H1 (cell line): ENCODE results near the gene MYBPC2. TPM values are rescaled to one million over a fixed set of nuclear protein-coding genes. Genes with fewer than 3 reads are reported as not detected.

Source experiments
- CTCF ChIA-PET: fragments of 300-600 bp; sonication (Branson Sonifier 250); formaldehyde crosslinking; loops from one replicate; lab custom pipeline; 2021; ENCODE audit not compliant: partially characterized antibody; lab: Charles Lee
- POLR2A ChIA-PET: fragments of 300-600 bp; sonication (Branson Sonifier 250); formaldehyde crosslinking; loops from one replicate; lab custom pipeline; 2021; ENCODE audit warnings: inconsistent platforms; ENCODE audit not compliant: partially characterized antibody; lab: Charles Lee
- DNase-seq, 2 experiments: peaks; one replicate each; pipeline versions ENCODE4 v3.0.0 to v3.0.0-alpha.2; 2010 to 2022; ENCODE audit warnings: low spot score in 2 of 2, low read depth in 1 of 2, mixed read lengths in 1 of 2
- FAIRE-seq: peaks from 2 replicates; lab custom pipeline; 2011; peaks lifted over from hg19 to GRCh38; lab: Jason Lieb, UNC
- H2AFZ ChIP-seq: 2 replicates; pipeline ENCODE4 v1.8.1; 2012; ENCODE audit warnings: low read length, inconsistent platforms
- H2AK5ac ChIP-seq: 2 replicates; pipeline ENCODE4 v1.6.1; 2013; ENCODE audit warnings: low read depth, low read length
- H2BK120ac ChIP-seq: replicated peaks from 2 replicates; pipeline ENCODE3; 2013; ENCODE audit warnings: low read depth, low read length, inconsistent platforms
- H2BK12ac ChIP-seq: 2 replicates; pipeline ENCODE4 v1.6.1; 2013; ENCODE audit warnings: low read depth, low read length
- H2BK15ac ChIP-seq: 2 replicates; pipeline ENCODE4 v1.6.1; 2013; ENCODE audit warnings: low read length
- H2BK20ac ChIP-seq: 2 replicates; pipeline ENCODE4 v1.6.1; 2013; ENCODE audit warnings: low read length
- H2BK5ac ChIP-seq: 2 replicates; pipeline ENCODE4 v1.6.1; 2013; ENCODE audit warnings: low read depth, low read length
- H3K14ac ChIP-seq: 2 replicates; pipeline ENCODE4 v1.6.1; 2013; ENCODE audit warnings: inconsistent platforms; ENCODE audit not compliant: insufficient read length
- H3K18ac ChIP-seq: 2 replicates; pipeline ENCODE4 v1.6.1; 2013; ENCODE audit warnings: low read length; ENCODE audit errors: extremely low read depth
- H3K23ac ChIP-seq: 2 replicates; pipeline ENCODE4 v1.6.1; 2013; ENCODE audit warnings: inconsistent platforms; ENCODE audit not compliant: insufficient read length
- H3K23me2 ChIP-seq: 2 replicates; pipeline ENCODE4 v1.6.1; 2013; ENCODE audit warnings: low read depth, low read length
- H3K27ac ChIP-seq: 2 replicates; pipeline ENCODE4 v1.6.1; 2011; ENCODE audit warnings: low read depth, low read length, inconsistent platforms
- H3K27me3 ChIP-seq, 4 experiments: replicated peaks in 1 of 4; 1 replicate in 1 of 4; 2 replicates in 3 of 4; pipeline versions ENCODE4 v1.6.1 to v1.8.1; 2011 to 2013; ENCODE audit warnings: low read length in 3 of 4, mild to moderate bottlenecking in 3 of 4, inconsistent platforms in 2 of 4, mixed read lengths in 2 of 4, moderate library complexity in 1 of 4; ENCODE audit not compliant: control insufficient read depth in 3 of 4, insufficient read depth in 3 of 4; ENCODE audit errors: extremely low read depth in 1 of 4
- H3K36me3 ChIP-seq, 4 experiments: 2 replicates each; pipeline versions ENCODE4 v1.6.1 to v1.8.1; 2011 to 2013; ENCODE audit warnings: mild to moderate bottlenecking in 4 of 4, low read length in 3 of 4, moderate library complexity in 2 of 4, control low read depth in 1 of 4, inconsistent platforms in 1 of 4; ENCODE audit not compliant: insufficient read depth in 4 of 4, control insufficient read depth in 2 of 4
- H3K4ac ChIP-seq: replicated peaks from 2 replicates; pipeline ENCODE3; 2013; ENCODE audit warnings: low read length, low read depth, mixed read lengths, inconsistent platforms; ENCODE audit not compliant: insufficient read length
- H3K4me1 ChIP-seq, 4 experiments: replicated peaks in 1 of 4; 1 replicate in 1 of 4; 2 replicates in 3 of 4; pipeline versions ENCODE4 v1.6.1 to v1.8.1; 2011 to 2013; ENCODE audit warnings: low read length in 3 of 4, inconsistent platforms in 2 of 4, mixed read lengths in 1 of 4; ENCODE audit not compliant: insufficient read depth in 4 of 4, control insufficient read depth in 3 of 4
- H3K4me2 ChIP-seq, 2 experiments: 2 replicates each; pipeline versions ENCODE4 v1.6.1 to v1.8.1; 2011 to 2013; ENCODE audit warnings: low read depth in 2 of 2, low read length in 2 of 2, control low read depth in 1 of 2, inconsistent platforms in 1 of 2, mild to moderate bottlenecking in 1 of 2; ENCODE audit not compliant: insufficient read depth in 1 of 2
- H3K4me3 ChIP-seq, 4 experiments: fragments of 200-600, 300-600 bp in 1 of 4; sonication (generic), shearing (Covaris generic), sonication (Bioruptor Twin) in 1 of 4; 2 replicates each; pipeline versions ENCODE4 v1.5.1 to v1.8.1; 2011 to 2016; ENCODE audit warnings: low read length in 4 of 4, low read depth in 3 of 4, control low read depth in 2 of 4, inconsistent platforms in 2 of 4, mild to moderate bottlenecking in 2 of 4, mixed read lengths in 1 of 4, moderate library complexity in 1 of 4; ENCODE audit not compliant: insufficient read depth in 2 of 4; ENCODE audit errors: extremely low read depth in 1 of 4
- H3K56ac ChIP-seq: replicated peaks from 2 replicates; pipeline ENCODE3; 2013; ENCODE audit warnings: low read depth, mild to moderate bottlenecking, mixed read lengths, low read length, inconsistent platforms; ENCODE audit not compliant: insufficient read length
- H3K79me1 ChIP-seq: 2 replicates; pipeline ENCODE4 v1.6.1; 2013; ENCODE audit warnings: low read depth, low read length, control low read depth
- H3K79me2 ChIP-seq, 2 experiments: 2 replicates each; pipeline versions ENCODE4 v1.6.1 to v1.8.1; 2012 to 2013; ENCODE audit warnings: low read length in 2 of 2, mild to moderate bottlenecking in 2 of 2, inconsistent platforms in 1 of 2; ENCODE audit not compliant: insufficient read depth in 2 of 2, control insufficient read depth in 1 of 2
- H3K9ac ChIP-seq, 4 experiments: replicated peaks in 1 of 4; 1 replicate in 1 of 4; 2 replicates in 3 of 4; pipeline versions ENCODE4 v1.6.1 to v1.8.1; 2011 to 2013; ENCODE audit warnings: low read depth in 3 of 4, low read length in 3 of 4, control low read depth in 2 of 4, mild to moderate bottlenecking in 2 of 4, moderate library complexity in 2 of 4, inconsistent platforms in 1 of 4; ENCODE audit errors: extremely low read depth in 1 of 4
- H3K9me3 ChIP-seq, 2 experiments: 2 replicates each; pipeline versions ENCODE4 v1.6.1 to v1.8.1; 2012 to 2013; ENCODE audit warnings: mild to moderate bottlenecking in 2 of 2, moderate library complexity in 2 of 2, control low read depth in 1 of 2, inconsistent platforms in 1 of 2, low read depth in 1 of 2, low read length in 1 of 2, mixed read lengths in 1 of 2; ENCODE audit not compliant: insufficient read depth in 2 of 2
- H4K20me1 ChIP-seq, 2 experiments: replicated peaks in 1 of 2; 2 replicates each; pipeline versions ENCODE3 to v1.8.1; 2011 to 2013; ENCODE audit warnings: inconsistent platforms in 2 of 2, low read length in 2 of 2, mild to moderate bottlenecking in 1 of 2; ENCODE audit not compliant: insufficient read depth in 2 of 2, control insufficient read depth in 1 of 2
- H4K5ac ChIP-seq: 2 replicates; pipeline ENCODE4 v1.6.1; 2013; ENCODE audit warnings: low read length, low read depth, mixed read lengths, inconsistent platforms; ENCODE audit not compliant: insufficient read length
- H4K8ac ChIP-seq: 2 replicates; pipeline ENCODE4 v1.8.0; 2013; ENCODE audit warnings: mild to moderate bottlenecking, moderate library complexity, low read length, inconsistent platforms; ENCODE audit not compliant: insufficient read depth; ENCODE audit errors: extremely low read depth
- H4K91ac ChIP-seq: replicated peaks from 2 replicates; pipeline ENCODE3; 2013; ENCODE audit warnings: low read length, mixed read lengths, inconsistent platforms; ENCODE audit not compliant: insufficient read length
- BRCA1 ChIP-seq: IDR thresholded peaks from 2 replicates; pipeline ENCODE4 v1.6.1; 2012; ENCODE audit warnings: low read depth, low read length, improper control_type of control experiment
- CTCF ChIP-seq, 3 experiments: IDR thresholded peaks; 1 replicate in 2 of 3; 2 replicates in 1 of 3; pipeline versions ENCODE4 v1.5.1 to v1.6.1; 2011; ENCODE audit warnings: low read length in 3 of 3, mild to moderate bottlenecking in 3 of 3, inconsistent platforms in 2 of 3, low read depth in 1 of 3, moderate library complexity in 1 of 3; ENCODE audit not compliant: insufficient read depth in 1 of 3; ENCODE audit errors: control extremely low read depth in 1 of 3
- JUN ChIP-seq: IDR thresholded peaks from 2 replicates; pipeline ENCODE4 v1.6.1; 2011; ENCODE audit warnings: low read depth, mild to moderate bottlenecking, improper control_type of control experiment, low read length
- KDM1A ChIP-seq: fragments of 200-600, 300-600 bp; sonication (generic); IDR thresholded peaks from 2 replicates; pipeline ENCODE4 v1.7.1; 2016; ENCODE audit warnings: mild to moderate bottlenecking, low read length, borderline replicate concordance
- NANOG ChIP-seq: IDR thresholded peaks from 2 replicates; pipeline ENCODE4 v1.6.1; 2011; ENCODE audit warnings: low read length, low read depth, mild to moderate bottlenecking, inconsistent platforms; ENCODE audit not compliant: insufficient read depth, poor library complexity, severe bottlenecking
- NRF1 ChIP-seq: IDR thresholded peaks from 2 replicates; pipeline ENCODE4 v1.6.1; 2011; ENCODE audit warnings: mild to moderate bottlenecking, low read depth, low read length, improper control_type of control experiment
- YY1 ChIP-seq: IDR thresholded peaks from 2 replicates; pipeline ENCODE4 v1.6.1; 2011; ENCODE audit warnings: low read depth, mild to moderate bottlenecking, low read length
- WGBS, 2 experiments: shearing (Covaris generic) in 1 of 2; methylation state at CpG; one replicate each; pipeline versions ENCODE4 v1.1.6 to v1.1.7; 2013 to 2015; ENCODE audit warnings: low lambda C conversion rate in 2 of 2, mixed read lengths in 2 of 2, inconsistent platforms in 1 of 2, low coverage in 1 of 2, missing lambda C conversion rate in 1 of 2; ENCODE audit not compliant: insufficient replicate concordance in 2 of 2, insufficient coverage in 1 of 2, insufficient read length in 1 of 2; ENCODE audit errors: extremely low coverage in 1 of 2, missing lambda C conversion rate in 1 of 2; 5-methylcytosine and 5-hydroxymethylcytosine counted together
- polyA plus RNA-seq, 7 experiments: library from polyadenylated mRNA; depleted of rRNA in 3 of 7; stranded (reverse) in 5 of 7; unstranded in 2 of 7; fragments of >200 nt in 5 of 7; fragments of 200-250 nt in 2 of 7; gene quantifications; 1 replicate in 5 of 7; 2 replicates in 1 of 7; 4 replicates in 1 of 7; pipeline versions ENCODE4 v1.2.1 to v1.2.3, GENCODE V29; 2011 to 2013; ENCODE audit warnings: missing spikeins in 2 of 7, mixed read lengths in 2 of 7
- total RNA-seq: library from RNA; stranded (reverse); fragmentation: NEBNext Ultra II Directional; extraction: Animal tissue kit (Norgen Biotek cat#: 25700); gene quantifications from 2 replicates; pipeline ENCODE4 v1.2.1, GENCODE V29; 2021

The MYBPC2 gene
- total and polyA plus RNA-seq, 2 of the 8 experiments (the other 6 are each of a cell fraction or from before 2014, with no cell fraction given), result 1.8 to 3.1 TPM

DNA sequence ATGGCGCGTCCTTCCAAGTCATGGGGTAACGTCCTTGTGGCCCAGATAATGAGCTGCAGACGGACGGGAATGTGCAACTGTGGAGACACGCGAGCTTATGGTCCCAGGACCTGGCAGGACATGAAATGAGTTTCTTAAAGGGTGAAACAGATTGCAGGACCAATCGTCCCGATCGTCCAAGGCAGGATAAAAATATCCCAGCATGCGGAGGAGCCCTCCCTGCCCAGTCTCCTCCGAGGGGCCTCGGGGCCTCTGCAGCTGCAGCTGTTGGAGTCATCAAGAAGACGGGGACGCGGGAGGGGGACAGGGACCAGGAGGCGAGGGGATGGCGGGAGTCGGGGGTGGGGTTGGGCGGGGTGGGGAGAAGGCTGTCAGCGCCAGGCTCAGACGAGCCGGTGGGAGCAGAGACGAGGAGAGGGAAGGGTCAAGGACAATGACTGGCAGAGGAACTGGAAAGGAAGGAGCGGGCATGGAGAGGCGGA is 58.3 kb downstream of the MYBPC2 start:
- H3K4me3 ChIP-seq, result 0 out of 8 replicates have a peak overlapping the region, but pooled peaks of 1 of the 4 experiments have one; percentile 19
- no peak overlapping the region for H3K9ac ChIP-seq
- H3K18ac ChIP-seq, result no peak overlapping the region
- CTCF ChIA-PET, result interaction anchor here (0.6 to 2.2 kb wide), 6 partner anchors 12 to 259 kb away, joined by 3 to 7 read pairs (median 6); no protein-coding TSS in a partner anchor
- H3K4me1 ChIP-seq, result peaks cover 0 to 17% (median 9%) of the 10 kb centered on the region in 4 experiments; a peak in 5 of 7 replicates
- H3K4ac ChIP-seq, result peak overlapping the region; percentile 3
- peaks cover 3% of the 10 kb centered on the region; the same call in 1 of the 2 replicates for H3K23me2 ChIP-seq
- no peak overlapping the region for H3K27ac ChIP-seq
- no peak overlapping the region for H3K23ac ChIP-seq
- H2BK5ac ChIP-seq, result no peak overlapping the region
- H2BK12ac ChIP-seq, result no peak overlapping the region
- H3K36me3 ChIP-seq, result 0 out of 8 replicates have a peak, but pooled peaks cover 0 to 3% (median 0%) of the 10 kb centered on the region in 4 experiments
- no peak overlapping the region for H4K91ac ChIP-seq
- 72% methylated on average over 18 of the region's 26 CpGs; no CpG with 5 or more reads in 1 of the 2 experiments for WGBS, 2 experiments
- no peaks in the 10 kb centered on the region for H4K20me1 ChIP-seq
- H2AFZ ChIP-seq, result no peak overlapping the region
- peak overlapping the region; percentile 18; the same call in 1 of the 2 replicates for H2AK5ac ChIP-seq
- no peak overlapping the region for H2BK20ac ChIP-seq
- no peak for FAIRE-seq
- H3K9me3 ChIP-seq, result peaks cover 8% of the 10 kb centered on the region in 2 experiments
- no peaks in the 10 kb centered on the region for H3K79me1 ChIP-seq
- H4K5ac ChIP-seq, result no peak overlapping the region
- H2BK15ac ChIP-seq, result no peak overlapping the region
- no peak overlapping the region for H3K56ac ChIP-seq
- POLR2A ChIA-PET, result interaction anchor here (1.2 to 2.7 kb wide), 3 partner anchors 9 to 15 kb away, joined by 3 to 12 read pairs (median 7); partner anchors contain the start of genes EMC10 and GARIN5A
- H3K4me2 ChIP-seq, result peak overlapping the region; percentile 40 to 63; a peak in 2 of 4 replicates
- peaks cover 10 to 72% (median 56%) of the 10 kb centered on the region in 4 experiments for H3K27me3 ChIP-seq
- H2BK120ac ChIP-seq, result no peak overlapping the region
- no peak overlapping the region for H4K8ac ChIP-seq
- H3K79me2 ChIP-seq, result no peaks in the 10 kb centered on the region
- no peak for DNase-seq
- H3K14ac ChIP-seq, result no peak overlapping the region
- TF ChIP-seq BRCA1 (no peak), NANOG (no peak), KDM1A (no peak), JUN (no peak), CTCF (IDR thresholded peaks at IDR 0.05; ENCODE audit: control extremely low read depth in 1 of 3, insufficient read depth in 1 of 3, low read depth in 1 of 3, low read length in 3 of 3) (no peak), YY1 (no peak), NRF1 (no peak)
